ENCODE results near the gene SLC10A3.
A peak's percentile ranks its signal among the peaks of the same experiment; 100 is the strongest.
"Not testable (repeated sequence)": the region's sequence is repeated elsewhere in the genome, so short reads cannot be mapped to it uniquely, and the experiment has no call there.

SLC10A3 gene

GRCh38 chrX:154508384-154508745 is 17.9 kb upstream of the SLC10A3 start:
- DNase-seq (ENCODE audit: low spot score) = no peak

GRCh38 chrX:154507673-154508383 is 17.4 kb upstream of the SLC10A3 start:
- no peak for DNase-seq (ENCODE audit: low spot score)

- DNase-seq (ENCODE audit: low spot score) = no peak
Measured at GRCh38 chrX:154506483-154507332, 16.3 kb upstream of the SLC10A3 start.

- peak; percentile 28 for DNase-seq (ENCODE audit: low spot score)
Measured at GRCh38 chrX:154505734-154506133, 15.3 kb upstream of the SLC10A3 start.

DNA sequence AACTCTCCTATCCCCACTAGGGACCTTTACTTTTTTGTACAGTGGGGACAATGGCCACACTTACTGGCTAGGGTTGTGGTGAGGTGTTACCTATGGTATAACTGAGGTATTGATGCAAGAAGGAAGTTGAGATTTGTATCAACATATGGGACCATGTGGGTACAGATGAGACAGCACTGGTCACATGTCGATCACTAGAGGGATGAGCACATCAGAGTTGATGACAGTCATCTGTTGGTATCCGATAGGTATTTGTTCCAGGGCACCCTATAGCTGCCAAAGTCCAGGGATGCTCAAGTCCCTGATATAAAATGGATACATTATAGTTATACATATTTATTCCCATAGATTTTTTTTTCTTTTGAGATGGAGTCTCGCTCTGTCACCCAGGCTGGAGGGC is 12.6 kb upstream of the SLC10A3 start:
- no peak for DNase-seq (ENCODE audit: low spot score)

DNA sequence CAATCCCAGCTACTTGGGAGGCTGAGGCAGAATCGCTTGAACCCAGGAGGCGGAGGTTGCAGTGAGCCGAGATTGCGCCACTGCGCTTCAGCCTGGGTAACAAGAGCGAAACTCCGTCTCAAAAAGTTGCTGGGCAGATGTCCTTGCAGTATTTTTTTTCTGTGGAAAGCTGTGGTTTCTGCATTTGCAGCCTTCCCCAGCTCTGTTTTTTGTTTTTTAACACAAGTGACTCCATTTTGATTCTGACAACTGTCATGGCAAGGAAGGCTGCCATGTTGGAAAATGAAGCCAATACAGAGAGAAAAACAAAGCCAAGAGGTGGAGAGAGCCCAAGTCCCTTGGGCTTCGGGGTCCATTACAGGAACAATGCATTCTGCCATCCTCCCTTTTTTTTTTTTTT is 11.7 kb upstream of the SLC10A3 start:
- DNase-seq (ENCODE audit: low spot score) = no peak

DNA sequence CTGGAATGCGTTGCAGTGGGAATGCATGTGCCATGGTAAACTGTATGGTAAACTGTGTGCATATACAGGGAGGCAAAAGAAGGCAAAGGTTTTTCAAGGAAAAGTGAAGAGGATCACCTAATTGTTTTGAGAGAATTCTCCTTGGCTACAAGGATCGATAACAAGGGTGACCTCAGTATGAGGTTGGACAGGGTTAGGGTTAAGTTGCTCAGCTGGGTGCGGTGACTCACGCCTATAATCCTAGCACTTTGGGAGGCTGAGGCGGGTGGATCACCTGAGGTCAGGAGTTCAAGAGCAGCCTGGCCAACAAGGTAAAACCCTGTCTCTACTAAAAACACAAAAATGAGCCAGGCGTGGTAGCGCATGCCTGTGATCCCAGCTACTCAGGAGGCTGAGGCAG is 11.0 kb upstream of the SLC10A3 start:
- not testable (repeated sequence) for DNase-seq (ENCODE audit: low spot score)

- DNase-seq (ENCODE audit: low spot score) = not testable (repeated sequence)
Measured at GRCh38 chrX:154496591-154497137, 6.2 kb upstream of the SLC10A3 start.

- DNase-seq (ENCODE audit: low spot score) = no peak
Measured at GRCh38 chrX:154495472-154495922, 5.1 kb upstream of the SLC10A3 start.

- DNase-seq (ENCODE audit: low spot score) = no peak
Measured at GRCh38 chrX:154494715-154495114, 4.3 kb upstream of the SLC10A3 start.

DNA sequence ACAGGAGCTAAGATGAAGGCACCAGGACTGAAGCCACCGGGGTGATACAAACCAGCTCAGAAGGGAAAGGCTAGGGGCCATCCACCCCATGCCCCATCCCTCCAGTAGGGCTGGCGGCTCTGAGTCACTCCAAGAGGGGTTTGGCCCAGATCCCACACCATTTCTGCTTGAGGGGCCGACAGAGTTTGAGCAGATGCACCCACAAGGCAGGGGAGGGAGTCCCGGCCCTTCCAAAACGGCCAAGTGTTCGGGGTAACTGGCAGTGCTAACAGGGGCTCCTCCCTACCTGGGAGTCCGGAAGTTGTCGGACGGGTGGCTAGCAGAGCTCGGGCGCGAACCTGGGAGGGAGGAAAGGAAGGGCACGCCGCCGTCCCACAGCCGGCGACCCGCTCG is 412 bp downstream of the SLC10A3 start:
- peak; percentile 50 for DNase-seq (ENCODE audit: low spot score)

DNA sequence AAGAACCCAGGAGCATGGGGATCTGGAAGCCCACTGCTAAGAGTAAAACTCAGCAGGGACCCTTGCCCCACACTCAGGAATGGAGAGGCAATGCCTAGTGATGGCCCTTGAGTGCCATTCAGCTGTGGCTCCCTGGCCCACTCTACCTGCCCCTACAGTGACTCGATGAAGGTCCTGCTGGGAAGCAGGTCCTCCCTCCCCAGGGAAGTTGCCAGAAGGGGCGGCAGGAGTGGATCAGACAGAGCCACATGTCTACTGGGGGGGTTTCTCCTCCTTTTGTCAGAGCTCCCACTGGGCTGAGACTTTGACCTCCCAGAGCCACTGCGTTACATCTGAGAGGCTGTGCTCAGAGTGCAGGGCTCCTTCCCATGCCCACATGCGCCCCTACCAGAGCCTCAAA is 1.2 kb downstream of the SLC10A3 start:
- DNase-seq (ENCODE audit: low spot score) = no peak

DNA sequence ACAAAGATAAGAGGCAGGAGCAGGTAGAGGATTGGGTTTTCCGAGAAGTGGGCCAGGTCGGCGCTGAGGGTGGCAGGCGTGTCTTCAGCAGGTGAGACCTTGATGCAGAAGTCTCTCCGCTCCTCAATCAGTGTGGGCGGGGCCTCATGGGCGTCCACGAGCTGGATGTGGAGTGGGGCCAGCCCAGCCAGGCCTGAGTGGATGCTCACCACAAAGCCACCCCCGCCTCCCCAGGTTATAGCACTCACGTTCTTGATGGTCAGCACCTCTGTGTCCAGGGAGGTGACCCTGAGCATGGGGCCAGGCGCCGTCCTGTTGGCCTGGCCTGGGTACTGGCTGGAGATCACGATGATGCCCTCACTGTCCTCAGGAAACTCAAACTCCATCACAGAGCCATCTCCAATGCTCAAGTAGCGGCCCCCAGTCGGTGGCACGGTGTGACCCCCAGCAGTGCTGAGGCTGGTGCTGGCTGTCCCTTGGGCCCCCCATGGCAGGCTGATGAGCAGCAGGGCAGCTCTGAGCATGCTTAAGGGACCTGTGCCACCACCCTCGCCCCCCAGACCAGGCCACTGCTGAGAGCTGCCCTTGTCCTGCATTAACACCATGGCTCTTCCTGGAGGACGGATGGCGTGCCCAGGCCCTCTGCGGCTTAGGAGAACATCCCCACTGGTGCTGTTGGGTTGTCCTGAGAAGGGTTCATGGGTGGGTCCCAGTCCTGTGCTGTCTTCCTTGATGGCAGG is 1.9 kb downstream of the SLC10A3 start:
- no peak for DNase-seq (ENCODE audit: low spot score)

- no peak for DNase-seq (ENCODE audit: low spot score)
Measured at GRCh38 chrX:154487518-154488290, 2.7 kb downstream of the SLC10A3 start.

- peak; percentile 87 for DNase-seq (ENCODE audit: low spot score)
Measured at GRCh38 chrX:154486396-154487207, 3.8 kb downstream of the SLC10A3 start, which contains the start of gene UBL4A. TSS of gene UBL4A (minus strand) at chrX:154486615. CDS start at chrX:154486584, 31 bp downstream.

DNA sequence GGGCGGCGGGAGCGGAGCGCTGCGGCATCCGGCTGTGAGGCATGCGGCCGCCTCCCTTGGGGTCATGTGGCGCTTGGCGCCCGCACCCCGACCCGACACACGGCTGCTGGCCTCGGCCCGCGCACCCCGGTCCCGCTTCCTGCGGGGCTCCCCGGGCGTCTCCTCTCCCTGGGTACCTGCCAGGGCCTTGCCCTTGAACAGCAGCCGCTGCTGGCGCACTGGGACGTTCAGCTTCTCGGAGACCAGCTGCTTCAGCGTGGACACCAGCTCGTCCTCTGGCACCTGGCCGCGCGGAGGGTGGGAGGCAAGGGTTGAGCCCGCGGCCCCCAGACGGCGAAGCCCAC is 4.4 kb downstream of the SLC10A3 start:
- peak; percentile 29 for DNase-seq (ENCODE audit: low spot score)

- no peak for DNase-seq (ENCODE audit: low spot score)
Measured at GRCh38 chrX:154485150-154486051, 5.0 kb downstream of the SLC10A3 start.

DNA sequence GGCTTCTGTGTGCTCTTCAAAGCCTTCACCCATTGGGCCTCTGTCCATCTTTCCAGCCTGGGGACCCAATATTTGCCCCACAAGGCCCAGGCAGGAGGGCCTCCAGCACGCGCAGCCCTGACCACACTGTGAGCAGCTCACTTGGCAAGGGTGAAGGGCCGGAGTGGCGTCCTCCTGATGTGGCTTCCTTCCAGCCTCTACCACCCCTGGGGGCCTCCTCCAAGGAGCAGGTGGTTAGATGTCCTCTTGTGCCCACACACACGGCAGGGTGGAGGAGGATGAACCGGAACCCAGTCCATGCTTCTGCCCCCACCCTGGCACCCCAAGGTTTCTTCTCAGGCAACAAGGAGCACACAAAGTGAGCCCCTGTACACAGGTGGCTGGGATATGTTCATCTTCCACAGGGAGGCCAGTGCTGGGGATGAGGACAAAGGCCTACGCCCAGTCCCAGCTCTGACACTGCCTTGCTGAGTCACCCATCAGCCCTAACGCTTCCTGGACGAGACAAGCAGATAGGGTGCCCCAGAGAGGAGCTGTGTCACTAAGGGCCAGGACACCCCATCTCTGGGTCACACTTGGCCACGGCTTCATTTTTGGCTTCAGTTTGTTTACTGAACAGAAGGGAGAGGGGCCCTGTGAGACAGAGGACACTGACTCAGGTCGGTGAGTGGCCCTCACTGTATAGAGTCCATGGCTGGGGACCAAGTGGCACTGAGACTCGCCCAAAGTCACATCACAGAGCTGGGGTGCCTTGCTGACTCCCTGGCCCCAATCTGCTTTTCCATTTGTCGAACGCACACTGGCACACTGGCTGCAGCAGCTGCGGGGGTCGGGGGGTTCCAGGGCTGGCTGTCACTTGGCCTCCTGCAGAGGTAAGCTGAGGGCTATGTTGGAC is 5.9 kb downstream of the SLC10A3 start:
- DNase-seq (ENCODE audit: low spot score) = no peak

DNA sequence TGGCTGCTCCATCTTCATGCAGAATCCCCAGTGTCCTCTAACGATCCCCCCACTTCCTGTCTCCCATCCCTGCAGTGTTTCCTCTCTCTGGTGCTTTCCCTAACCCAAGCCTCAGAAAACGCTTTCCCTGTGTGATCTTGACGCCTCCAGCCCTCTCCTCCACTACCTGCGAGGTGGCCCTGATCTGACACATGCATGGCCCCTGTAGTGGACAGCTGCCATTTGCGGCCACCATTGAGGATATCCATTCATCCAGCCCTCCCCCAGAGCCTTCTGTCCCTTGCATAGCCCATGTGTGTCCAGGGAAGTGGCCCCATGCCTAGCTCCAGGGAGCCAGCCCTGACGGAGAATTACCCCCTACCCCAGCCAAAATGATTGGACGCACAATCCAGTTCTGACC is 7.1 kb downstream of the SLC10A3 start:
- DNase-seq (ENCODE audit: low spot score) = no peak

All from GM03348 (cell line).